IMR-90 (cell line): Measurements from ENCODE around the gene PCGF3.

Experiments used
- BHLHE40 ChIP-seq: fragments of 150-350 bp; IDR thresholded peaks from 2 replicates; pipeline ENCODE4 v1.6.1; 2016; ENCODE audit warnings: mild to moderate bottlenecking, low read depth, low read length
- CEBPB ChIP-seq: IDR thresholded peaks from 2 replicates; pipeline ENCODE4 v1.6.1; 2012; ENCODE audit warnings: low read depth, low read length, improper control_type of control experiment
- CHD1 ChIP-seq: IDR thresholded peaks from 2 replicates; pipeline ENCODE4 v1.6.1; 2012; ENCODE audit warnings: low read depth, low read length, improper control_type of control experiment
- CTCF ChIP-seq: conservative IDR thresholded peaks from 2 replicates; pipeline ENCODE4 v1.5.1; 2012; ENCODE audit warnings: mild to moderate bottlenecking, low read depth, low read length, improper control_type of control experiment
- MAFK ChIP-seq: IDR thresholded peaks from 2 replicates; pipeline ENCODE4 v1.6.1; 2012; ENCODE audit warnings: low read depth, low read length, improper control_type of control experiment
- POLR2A ChIP-seq: IDR thresholded peaks from 2 replicates; pipeline ENCODE4 v1.6.1; 2012; ENCODE audit warnings: mild to moderate bottlenecking, low read depth, low read length
- RAD21 ChIP-seq: IDR thresholded peaks from 2 replicates; pipeline ENCODE4 v1.6.1; 2012; ENCODE audit warnings: low read length, improper control_type of control experiment
- RCOR1 ChIP-seq: IDR thresholded peaks from 2 replicates; pipeline ENCODE4 v1.6.1; 2012; ENCODE audit warnings: mild to moderate bottlenecking, low read length, improper control_type of control experiment; ENCODE audit not compliant: insufficient replicate concordance
- RFX5 ChIP-seq: IDR thresholded peaks from 2 replicates; pipeline ENCODE4 v1.8.0; 2012; ENCODE audit warnings: low read depth, mild to moderate bottlenecking, low read length, moderate library complexity
- USF2 ChIP-seq: fragments of 150-350 bp; IDR thresholded peaks from 2 replicates; pipeline ENCODE4 v1.6.1; 2017; ENCODE audit warnings: mild to moderate bottlenecking, antibody characterized with exemption, low read length, low read depth

- no peak for TF ChIP-seq CEBPB
- TF ChIP-seq BHLHE40: no peak
- no peak for TF ChIP-seq CTCF
- TF ChIP-seq MAFK: no peak
- no peak for TF ChIP-seq RCOR1
- no peak for TF ChIP-seq RFX5
- no peak for TF ChIP-seq POLR2A
- TF ChIP-seq USF2: no peak
- TF ChIP-seq RAD21: no peak
- TF ChIP-seq CHD1: no peak
Measured at GRCh38 chr4:786074-786741, 80.6 kb downstream of the PCGF3 start.
